CMK (cell line): ENCODE results near the gene TNFRSF13B.
"Not testable (repeated sequence)": the region's sequence is repeated elsewhere in the genome, so short reads cannot be mapped to it uniquely, and the experiment has no call there.

ENCODE experiments used
- DNase-seq: peaks from one replicate; pipeline ENCODE4 v3.0.0-alpha.2; 2010; ENCODE audit warnings: low read depth

The TNFRSF13B gene

GRCh38 chr17:17004997-17005614 lies 33.2 kb upstream of the TNFRSF13B start:
- DNase-seq = not testable (repeated sequence)

- no peak for DNase-seq
Measured at GRCh38 chr17:17004251-17004996, 32.5 kb upstream of the TNFRSF13B start.

GRCh38 chr17:17002731-17003715 lies 31.1 kb upstream of the TNFRSF13B start:
- DNase-seq = not testable (repeated sequence)

GRCh38 chr17:17001874-17002520 lies 30.1 kb upstream of the TNFRSF13B start:
- peak; percentile 43 for DNase-seq

GRCh38 chr17:17001076-17001777 lies 29.3 kb upstream of the TNFRSF13B start:
- no peak for DNase-seq

GRCh38 chr17:16999931-17000625 lies 28.2 kb upstream of the TNFRSF13B start:
- DNase-seq = no peak

GRCh38 chr17:16997514-16998429 lies 25.9 kb upstream of the TNFRSF13B start:
- peak; percentile 54 for DNase-seq

- DNase-seq = not testable (repeated sequence)
Measured at GRCh38 chr17:16996726-16997125, 24.8 kb upstream of the TNFRSF13B start.

GRCh38 chr17:16995930-16996329 lies 24.0 kb upstream of the TNFRSF13B start:
- DNase-seq = no peak

GRCh38 chr17:16994631-16995030 lies 22.7 kb upstream of the TNFRSF13B start:
- DNase-seq = no peak

- DNase-seq = no peak
Measured at GRCh38 chr17:16991349-16992009, 19.6 kb upstream of the TNFRSF13B start.

- no peak for DNase-seq
Measured at GRCh38 chr17:16989953-16990860, 18.3 kb upstream of the TNFRSF13B start.

GRCh38 chr17:16989230-16989952 lies 17.5 kb upstream of the TNFRSF13B start:
- DNase-seq = no peak

GRCh38 chr17:16988749-16989229 lies 16.9 kb upstream of the TNFRSF13B start:
- DNase-seq = no peak

- DNase-seq = peak; percentile 64
Measured at GRCh38 chr17:16987830-16988601, 16.1 kb upstream of the TNFRSF13B start.
